Panc1 (cell line): ENCODE data around the gene NDOR1.
"Not testable (repeated sequence)": the region's sequence is repeated elsewhere in the genome, so short reads cannot be mapped to it uniquely, and the experiment has no call there.

ENCODE experiments used
- POLR2AphosphoS5 ChIP-seq: IDR thresholded peaks from 2 replicates; pipeline ENCODE4 v1.6.1; 2012; ENCODE audit warnings: mild to moderate bottlenecking, low read depth, low read length, moderate library complexity
- TCF7L2 ChIP-seq: IDR thresholded peaks from 2 replicates; pipeline ENCODE4 v1.6.1; 2011; ENCODE audit warnings: mild to moderate bottlenecking, low read depth, low read length, inconsistent platforms
- TF ChIP-seq, protein P1 (sequence below), 2 experiments: IDR thresholded peaks; 2 replicates each; pipeline ENCODE4 v1.6.1; 2011 to 2012; ENCODE audit warnings: low read depth in 2 of 2, control low read depth in 1 of 2, low read length in 1 of 2, mild to moderate bottlenecking in 1 of 2, moderate library complexity in 1 of 2; ENCODE audit not compliant: insufficient read depth in 1 of 2
- TF ChIP-seq, protein P2 (sequence below): fragments of 450-650 bp; IDR thresholded peaks from 2 replicates; pipeline ENCODE4 v1.5.1; 2017; ENCODE audit warnings: mild to moderate bottlenecking

DNA sequence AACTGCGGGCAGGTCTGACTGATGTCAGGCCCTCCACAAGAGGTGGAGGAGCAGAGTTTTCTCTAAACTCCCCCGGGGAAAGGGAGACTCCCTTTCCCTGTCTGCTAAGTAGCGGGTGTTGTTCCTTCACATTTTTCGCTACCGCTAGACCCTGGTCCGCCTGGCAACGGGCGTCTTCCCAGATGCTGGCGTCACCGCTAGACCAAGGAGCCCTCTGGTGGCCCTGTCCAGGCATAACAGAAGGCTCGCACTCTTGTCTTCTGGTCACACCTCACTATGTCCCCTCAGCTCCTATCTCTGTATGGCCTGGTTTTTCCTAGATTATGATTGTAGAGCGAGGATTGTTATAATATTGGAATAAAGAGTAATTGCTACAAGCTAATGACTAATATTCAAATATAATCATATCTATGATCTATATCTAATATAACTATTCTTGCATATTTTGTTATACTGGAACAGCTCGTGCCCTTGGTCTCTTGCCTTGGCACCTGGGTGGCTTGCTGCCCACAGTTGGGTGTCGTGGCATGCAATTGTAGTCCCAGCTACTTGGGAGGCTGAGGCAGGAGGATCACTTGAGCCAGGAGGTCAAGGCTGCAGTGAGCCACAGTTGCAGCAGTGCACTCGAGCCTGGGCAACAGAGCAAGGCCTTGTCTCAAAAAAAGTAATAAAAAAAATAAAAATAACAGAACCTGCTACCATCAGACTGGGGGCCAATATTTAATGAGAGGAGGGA lies 56.8 kb downstream of the NDOR1 start:
- TF ChIP-seq, protein P1, sequence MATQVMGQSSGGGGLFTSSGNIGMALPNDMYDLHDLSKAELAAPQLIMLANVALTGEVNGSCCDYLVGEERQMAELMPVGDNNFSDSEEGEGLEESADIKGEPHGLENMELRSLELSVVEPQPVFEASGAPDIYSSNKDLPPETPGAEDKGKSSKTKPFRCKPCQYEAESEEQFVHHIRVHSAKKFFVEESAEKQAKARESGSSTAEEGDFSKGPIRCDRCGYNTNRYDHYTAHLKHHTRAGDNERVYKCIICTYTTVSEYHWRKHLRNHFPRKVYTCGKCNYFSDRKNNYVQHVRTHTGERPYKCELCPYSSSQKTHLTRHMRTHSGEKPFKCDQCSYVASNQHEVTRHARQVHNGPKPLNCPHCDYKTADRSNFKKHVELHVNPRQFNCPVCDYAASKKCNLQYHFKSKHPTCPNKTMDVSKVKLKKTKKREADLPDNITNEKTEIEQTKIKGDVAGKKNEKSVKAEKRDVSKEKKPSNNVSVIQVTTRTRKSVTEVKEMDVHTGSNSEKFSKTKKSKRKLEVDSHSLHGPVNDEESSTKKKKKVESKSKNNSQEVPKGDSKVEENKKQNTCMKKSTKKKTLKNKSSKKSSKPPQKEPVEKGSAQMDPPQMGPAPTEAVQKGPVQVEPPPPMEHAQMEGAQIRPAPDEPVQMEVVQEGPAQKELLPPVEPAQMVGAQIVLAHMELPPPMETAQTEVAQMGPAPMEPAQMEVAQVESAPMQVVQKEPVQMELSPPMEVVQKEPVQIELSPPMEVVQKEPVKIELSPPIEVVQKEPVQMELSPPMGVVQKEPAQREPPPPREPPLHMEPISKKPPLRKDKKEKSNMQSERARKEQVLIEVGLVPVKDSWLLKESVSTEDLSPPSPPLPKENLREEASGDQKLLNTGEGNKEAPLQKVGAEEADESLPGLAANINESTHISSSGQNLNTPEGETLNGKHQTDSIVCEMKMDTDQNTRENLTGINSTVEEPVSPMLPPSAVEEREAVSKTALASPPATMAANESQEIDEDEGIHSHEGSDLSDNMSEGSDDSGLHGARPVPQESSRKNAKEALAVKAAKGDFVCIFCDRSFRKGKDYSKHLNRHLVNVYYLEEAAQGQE (IDR thresholded peaks at IDR 0.05; ENCODE audit: insufficient read depth in 1 of 2, low read depth in 2 of 2, low read length in 1 of 2), result not testable (repeated sequence)
- TF ChIP-seq, protein P2, sequence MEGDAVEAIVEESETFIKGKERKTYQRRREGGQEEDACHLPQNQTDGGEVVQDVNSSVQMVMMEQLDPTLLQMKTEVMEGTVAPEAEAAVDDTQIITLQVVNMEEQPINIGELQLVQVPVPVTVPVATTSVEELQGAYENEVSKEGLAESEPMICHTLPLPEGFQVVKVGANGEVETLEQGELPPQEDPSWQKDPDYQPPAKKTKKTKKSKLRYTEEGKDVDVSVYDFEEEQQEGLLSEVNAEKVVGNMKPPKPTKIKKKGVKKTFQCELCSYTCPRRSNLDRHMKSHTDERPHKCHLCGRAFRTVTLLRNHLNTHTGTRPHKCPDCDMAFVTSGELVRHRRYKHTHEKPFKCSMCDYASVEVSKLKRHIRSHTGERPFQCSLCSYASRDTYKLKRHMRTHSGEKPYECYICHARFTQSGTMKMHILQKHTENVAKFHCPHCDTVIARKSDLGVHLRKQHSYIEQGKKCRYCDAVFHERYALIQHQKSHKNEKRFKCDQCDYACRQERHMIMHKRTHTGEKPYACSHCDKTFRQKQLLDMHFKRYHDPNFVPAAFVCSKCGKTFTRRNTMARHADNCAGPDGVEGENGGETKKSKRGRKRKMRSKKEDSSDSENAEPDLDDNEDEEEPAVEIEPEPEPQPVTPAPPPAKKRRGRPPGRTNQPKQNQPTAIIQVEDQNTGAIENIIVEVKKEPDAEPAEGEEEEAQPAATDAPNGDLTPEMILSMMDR, result peak; percentile 76
- not testable (repeated sequence) for TF ChIP-seq POLR2AphosphoS5, TCF7L2
